ENCODE results near the gene SLC22A31.

The SLC22A31 gene

GRCh38 chr16:89156740-89157645 is 43.3 kb downstream of the SLC22A31 start:
- H3K4me1 ChIP-seq (ENCODE audit: control insufficient read depth, low read depth, low read length) = no peaks in the 10 kb centered on the region
- no peaks in the 10 kb centered on the region for H3K27me3 ChIP-seq (ENCODE audit: control insufficient read depth, insufficient read depth, low read length)
- no peaks in the 10 kb centered on the region for H3K36me3 ChIP-seq (ENCODE audit: control insufficient read depth, low read depth, low read length)
- no peaks in the 10 kb centered on the region for H3K9me3 ChIP-seq (ENCODE audit: control insufficient read depth, low read depth, low read length)
- no peak overlapping the region for H3K9ac ChIP-seq (ENCODE audit: low read length)
- no peak overlapping the region for H3K27ac ChIP-seq (ENCODE audit: low read length)
- H3K4me3 ChIP-seq (ENCODE audit: low read length) = no peak overlapping the region

- Histone ChIP-seq H3K36me3 (ENCODE audit: control insufficient read depth, low read depth, low read length) (peaks cover 2% of the 10 kb centered on the region), H3K27me3 (ENCODE audit: control insufficient read depth, insufficient read depth, low read length) (no peaks in the 10 kb centered on the region), H3K27ac (ENCODE audit: low read length) (no peak overlapping the region), H3K9ac (ENCODE audit: low read length) (no peak overlapping the region), H3K4me1 (ENCODE audit: control insufficient read depth, low read depth, low read length) (no peaks in the 10 kb centered on the region), H3K9me3 (ENCODE audit: control insufficient read depth, low read depth, low read length) (no peaks in the 10 kb centered on the region), H3K4me3 (ENCODE audit: low read length) (no peak overlapping the region)
Measured at GRCh38 chr16:89155851-89156739, 44.2 kb downstream of the SLC22A31 start.

GRCh38 chr16:89155184-89155679 is 45.1 kb downstream of the SLC22A31 start:
- Histone ChIP-seq H3K36me3 (ENCODE audit: control insufficient read depth, low read depth, low read length) (peaks cover 2% of the 10 kb centered on the region), H3K27ac (ENCODE audit: low read length) (no peak overlapping the region), H3K4me1 (ENCODE audit: control insufficient read depth, low read depth, low read length) (no peaks in the 10 kb centered on the region), H3K27me3 (ENCODE audit: control insufficient read depth, insufficient read depth, low read length) (no peaks in the 10 kb centered on the region), H3K4me3 (ENCODE audit: low read length) (no peak overlapping the region), H3K9ac (ENCODE audit: low read length) (no peak overlapping the region), H3K9me3 (ENCODE audit: control insufficient read depth, low read depth, low read length) (no peaks in the 10 kb centered on the region)

GRCh38 chr16:89154390-89155183 is 45.8 kb downstream of the SLC22A31 start:
- no peaks in the 10 kb centered on the region for H3K9me3 ChIP-seq (ENCODE audit: control insufficient read depth, low read depth, low read length)
- H3K27me3 ChIP-seq (ENCODE audit: control insufficient read depth, insufficient read depth, low read length) = no peaks in the 10 kb centered on the region
- no peaks in the 10 kb centered on the region for H3K4me1 ChIP-seq (ENCODE audit: control insufficient read depth, low read depth, low read length)
- H3K27ac ChIP-seq (ENCODE audit: low read length) = no peak overlapping the region
- no peak overlapping the region for H3K9ac ChIP-seq (ENCODE audit: low read length)
- no peak overlapping the region for H3K4me3 ChIP-seq (ENCODE audit: low read length)
- peaks cover 2% of the 10 kb centered on the region for H3K36me3 ChIP-seq (ENCODE audit: control insufficient read depth, low read depth, low read length)

- Histone ChIP-seq H3K4me3 (ENCODE audit: low read length) (no peak overlapping the region), H3K27me3 (ENCODE audit: control insufficient read depth, insufficient read depth, low read length) (no peaks in the 10 kb centered on the region), H3K9me3 (ENCODE audit: control insufficient read depth, low read depth, low read length) (peaks cover 6% of the 10 kb centered on the region), H3K36me3 (ENCODE audit: control insufficient read depth, low read depth, low read length) (peaks cover 2% of the 10 kb centered on the region), H3K27ac (ENCODE audit: low read length) (no peak overlapping the region), H3K4me1 (ENCODE audit: control insufficient read depth, low read depth, low read length) (no peaks in the 10 kb centered on the region), H3K9ac (ENCODE audit: low read length) (no peak overlapping the region)
Measured at GRCh38 chr16:89153848-89154271, 46.5 kb downstream of the SLC22A31 start.

GRCh38 chr16:89152831-89153700 is 47.3 kb downstream of the SLC22A31 start:
- Histone ChIP-seq H3K36me3 (ENCODE audit: control insufficient read depth, low read depth, low read length) (peaks cover 2% of the 10 kb centered on the region), H3K27me3 (ENCODE audit: control insufficient read depth, insufficient read depth, low read length) (no peaks in the 10 kb centered on the region), H3K27ac (ENCODE audit: low read length) (no peak overlapping the region), H3K9me3 (ENCODE audit: control insufficient read depth, low read depth, low read length) (peaks cover 6% of the 10 kb centered on the region), H3K9ac (ENCODE audit: low read length) (no peak overlapping the region), H3K4me1 (ENCODE audit: control insufficient read depth, low read depth, low read length) (no peaks in the 10 kb centered on the region), H3K4me3 (ENCODE audit: low read length) (no peak overlapping the region)

- no peak overlapping the region for H3K27ac ChIP-seq (ENCODE audit: low read length)
- no peaks in the 10 kb centered on the region for H3K27me3 ChIP-seq (ENCODE audit: control insufficient read depth, insufficient read depth, low read length)
- H3K36me3 ChIP-seq (ENCODE audit: control insufficient read depth, low read depth, low read length) = peaks cover 6% of the 10 kb centered on the region
- H3K9me3 ChIP-seq (ENCODE audit: control insufficient read depth, low read depth, low read length) = peaks cover 6% of the 10 kb centered on the region
- no peaks in the 10 kb centered on the region for H3K4me1 ChIP-seq (ENCODE audit: control insufficient read depth, low read depth, low read length)
- no peak overlapping the region for H3K4me3 ChIP-seq (ENCODE audit: low read length)
- no peak overlapping the region for H3K9ac ChIP-seq (ENCODE audit: low read length)
Measured at GRCh38 chr16:89150981-89151380, 49.4 kb downstream of the SLC22A31 start.

- Histone ChIP-seq H3K9ac (ENCODE audit: low read length) (no peak overlapping the region), H3K4me1 (ENCODE audit: control insufficient read depth, low read depth, low read length) (no peaks in the 10 kb centered on the region), H3K27ac (ENCODE audit: low read length) (no peak overlapping the region), H3K36me3 (ENCODE audit: control insufficient read depth, low read depth, low read length) (peaks cover 6% of the 10 kb centered on the region), H3K4me3 (ENCODE audit: low read length) (no peak overlapping the region), H3K9me3 (ENCODE audit: control insufficient read depth, low read depth, low read length) (peaks cover 6% of the 10 kb centered on the region), H3K27me3 (ENCODE audit: control insufficient read depth, insufficient read depth, low read length) (no peaks in the 10 kb centered on the region)
Measured at GRCh38 chr16:89150090-89150835, 50.1 kb downstream of the SLC22A31 start.

- peaks cover 6% of the 10 kb centered on the region for H3K36me3 ChIP-seq (ENCODE audit: control insufficient read depth, low read depth, low read length)
- no peak overlapping the region for H3K27ac ChIP-seq (ENCODE audit: low read length)
- peaks cover 6% of the 10 kb centered on the region for H3K9me3 ChIP-seq (ENCODE audit: control insufficient read depth, low read depth, low read length)
- no peaks in the 10 kb centered on the region for H3K27me3 ChIP-seq (ENCODE audit: control insufficient read depth, insufficient read depth, low read length)
- no peak overlapping the region for H3K4me3 ChIP-seq (ENCODE audit: low read length)
- H3K9ac ChIP-seq (ENCODE audit: low read length) = no peak overlapping the region
- no peaks in the 10 kb centered on the region for H3K4me1 ChIP-seq (ENCODE audit: control insufficient read depth, low read depth, low read length)
Measured at GRCh38 chr16:89149386-89149785, 51.0 kb downstream of the SLC22A31 start.
